HK-2 (cell line): ENCODE results near the gene ATP6V1E1.
"Not testable (repeated sequence)": the region's sequence is repeated elsewhere in the genome, so short reads cannot be mapped to it uniquely, and the experiment has no call there.

Experiments
- DNase-seq: peaks from one replicate; pipeline ENCODE4 v3.0.0-alpha.2; 2018; ENCODE audit not compliant: unreplicated experiment

Gene ATP6V1E1

GRCh38 chr22:17581056-17581455 is 47.5 kb downstream of the ATP6V1E1 start:
- no peak for DNase-seq

DNA sequence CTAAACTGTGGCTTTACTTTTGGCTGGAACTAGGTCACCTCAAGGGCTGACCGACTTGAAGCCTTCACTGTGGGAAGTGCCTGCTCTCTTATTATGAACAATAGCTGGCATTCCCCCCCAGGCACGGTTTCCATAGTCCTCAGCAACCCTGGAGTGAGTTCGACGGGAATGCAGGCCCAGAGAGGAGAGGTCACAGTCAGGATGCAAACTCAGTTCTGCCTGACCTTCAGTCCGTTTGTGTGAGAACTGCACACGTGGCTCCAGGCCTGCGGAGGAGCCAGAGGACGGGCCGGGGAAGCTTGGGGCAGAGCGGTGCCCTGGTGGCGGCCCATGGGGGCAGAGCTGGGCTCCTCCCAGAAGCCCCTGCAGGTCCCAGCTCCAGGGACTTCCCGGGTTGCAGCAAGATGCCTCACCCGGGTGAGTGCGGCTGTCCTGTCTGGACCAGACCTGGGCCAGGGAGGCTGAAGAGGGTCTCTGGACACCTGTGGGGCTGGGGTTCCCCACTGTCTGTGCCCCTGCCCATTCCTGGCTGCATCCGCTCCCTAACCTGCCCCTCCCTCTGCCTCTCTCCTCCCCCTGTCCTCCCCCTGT is 48.0 kb downstream of the ATP6V1E1 start:
- DNase-seq: no peak

DNA sequence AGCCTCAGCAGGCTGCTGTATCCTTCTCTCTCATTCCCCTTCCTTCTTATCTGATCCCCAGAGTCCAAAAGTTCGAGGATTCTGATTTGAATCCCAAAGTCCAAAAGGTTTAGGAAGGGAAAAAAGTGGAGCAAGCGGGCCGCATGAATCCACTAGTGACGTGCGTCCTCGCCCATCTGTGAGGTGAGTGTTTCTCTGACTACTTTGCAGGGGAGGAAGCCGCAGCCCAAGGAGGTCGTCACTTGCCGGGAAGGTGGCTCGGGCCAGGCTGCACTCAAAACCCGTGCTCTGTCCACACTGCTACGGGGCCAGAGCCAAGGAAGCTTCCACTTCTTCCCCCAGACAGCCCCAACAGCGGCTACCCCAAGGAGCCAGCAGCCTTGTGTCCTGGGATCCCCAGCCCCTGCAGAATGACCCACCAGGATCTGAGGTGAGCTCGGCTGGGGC is 49.0 kb downstream of the ATP6V1E1 start:
- DNase-seq: no peak

- DNase-seq: no peak
Measured at GRCh38 chr22:17578136-17578754, 50.3 kb downstream of the ATP6V1E1 start.

- peak; percentile 71 for DNase-seq
Measured at GRCh38 chr22:17576470-17576869, 52.1 kb downstream of the ATP6V1E1 start.

GRCh38 chr22:17575681-17576080 is 52.9 kb downstream of the ATP6V1E1 start:
- no peak for DNase-seq

- no peak for DNase-seq
Measured at GRCh38 chr22:17575151-17575550, 53.4 kb downstream of the ATP6V1E1 start.

DNA sequence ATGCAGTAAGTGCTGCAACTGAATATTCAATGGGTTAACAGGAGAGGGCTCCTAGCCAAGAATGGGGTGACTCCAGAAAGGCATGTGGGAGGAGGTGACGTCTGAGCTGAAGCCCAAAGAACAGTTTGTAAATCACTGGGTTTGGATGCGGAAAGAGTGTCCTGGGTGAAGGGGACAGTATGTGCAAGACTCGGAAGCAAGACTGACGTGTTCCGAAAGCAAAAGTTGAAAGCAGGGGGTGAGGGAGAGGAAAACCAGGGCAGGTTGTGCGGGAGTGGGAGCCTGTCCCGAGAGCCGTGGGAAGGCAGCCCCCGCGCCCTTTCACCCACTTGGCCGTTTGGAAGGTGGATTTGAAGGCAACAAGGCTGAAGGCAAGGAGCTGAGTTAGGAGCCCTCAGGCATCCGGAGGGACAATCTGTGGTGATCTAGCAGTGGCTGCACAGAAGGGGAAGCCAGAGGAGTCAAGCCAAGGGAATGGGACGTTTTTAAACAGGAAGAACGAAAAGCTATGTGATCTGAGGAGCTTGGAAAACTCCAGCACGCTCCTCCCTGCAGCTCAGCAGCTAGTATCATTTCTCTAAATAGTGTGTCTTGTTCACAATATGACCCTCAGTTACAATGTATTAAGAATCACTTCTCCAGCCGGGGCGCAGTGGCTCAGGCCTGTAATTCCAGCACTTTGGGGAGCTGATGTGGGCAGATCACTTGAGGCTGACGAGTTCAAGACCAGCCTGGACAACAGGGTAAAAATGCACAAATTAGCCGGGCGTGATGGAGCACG is 57.5 kb downstream of the ATP6V1E1 start:
- DNase-seq: no peak

GRCh38 chr22:17569971-17570511 is 58.5 kb downstream of the ATP6V1E1 start:
- DNase-seq: peak; percentile 15

GRCh38 chr22:17566776-17567175 is 61.8 kb downstream of the ATP6V1E1 start:
- no peak for DNase-seq

GRCh38 chr22:17566016-17566687 is 62.4 kb downstream of the ATP6V1E1 start:
- DNase-seq: not testable (repeated sequence)

DNA sequence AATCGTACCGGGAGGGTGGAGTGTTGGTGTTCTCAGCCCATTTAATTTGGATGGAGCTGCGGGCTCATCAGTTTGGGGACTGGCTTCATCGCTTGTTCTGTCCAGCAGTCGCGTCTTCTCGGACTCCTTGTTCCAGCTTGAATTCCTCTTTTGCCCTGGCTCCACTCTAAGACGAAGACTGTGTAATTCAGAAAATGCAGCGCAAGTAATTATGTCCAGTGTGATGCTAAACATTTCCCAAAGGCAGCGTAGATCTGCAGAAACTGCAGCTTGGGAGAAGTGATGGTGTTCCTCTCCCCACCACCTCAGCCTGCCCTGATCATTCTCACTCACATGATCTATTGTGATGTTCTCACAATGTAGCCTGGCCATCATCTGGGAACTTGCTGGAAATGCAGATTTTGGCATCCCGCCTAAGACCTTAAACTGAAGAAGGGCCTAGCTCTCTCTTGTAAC is 64.6 kb downstream of the ATP6V1E1 start:
- DNase-seq: no peak

- peak; percentile 22 for DNase-seq
Measured at GRCh38 chr22:17562906-17563870, 65.4 kb downstream of the ATP6V1E1 start, which contains the start of gene SLC25A18. SLC25A18 (plus strand) TSS chr22:17563498; CDS start chr22:17579945, 16,447 bp downstream.

DNA sequence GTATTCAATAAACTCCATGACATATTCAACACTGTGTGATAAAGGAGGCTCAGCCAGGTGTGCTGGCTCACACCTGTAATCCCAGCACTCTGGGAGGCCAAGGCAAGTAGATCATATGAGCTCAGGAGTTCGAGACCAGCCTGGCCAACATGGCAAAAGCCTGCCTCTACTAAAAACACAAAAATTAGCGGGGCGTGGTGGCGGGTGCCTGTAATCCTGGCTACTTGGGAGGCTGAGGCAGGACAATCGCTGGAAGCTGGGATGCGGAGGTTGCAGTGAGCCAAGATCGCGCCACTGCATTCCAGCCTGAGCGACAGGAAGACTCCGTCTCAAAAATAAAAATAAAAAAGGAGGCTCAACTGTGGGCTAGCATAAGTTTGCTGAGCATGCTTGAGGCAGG is 69.4 kb downstream of the ATP6V1E1 start:
- no peak for DNase-seq

- no peak for DNase-seq
Measured at GRCh38 chr22:17554814-17555213, 73.7 kb downstream of the ATP6V1E1 start.

DNA sequence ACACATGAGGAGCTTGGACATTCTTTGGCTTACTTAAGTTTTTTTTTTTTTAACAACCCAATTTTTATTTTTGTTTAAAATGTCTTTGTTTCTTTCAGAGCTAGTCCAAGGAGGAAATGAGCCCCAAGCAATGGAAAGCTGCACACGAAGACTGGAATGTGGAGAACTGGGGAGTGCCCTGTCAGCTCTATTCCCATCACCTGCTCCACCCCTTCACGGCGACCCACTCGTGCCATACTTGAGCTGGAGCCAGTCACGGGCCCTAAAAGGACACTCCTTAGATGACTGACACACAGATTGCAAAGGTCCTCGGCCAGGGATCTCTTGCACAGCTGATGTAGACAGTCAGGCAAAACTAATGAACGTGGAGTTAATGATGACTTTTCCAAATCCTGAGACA is 75.8 kb downstream of the ATP6V1E1 start:
- no peak for DNase-seq

DNA sequence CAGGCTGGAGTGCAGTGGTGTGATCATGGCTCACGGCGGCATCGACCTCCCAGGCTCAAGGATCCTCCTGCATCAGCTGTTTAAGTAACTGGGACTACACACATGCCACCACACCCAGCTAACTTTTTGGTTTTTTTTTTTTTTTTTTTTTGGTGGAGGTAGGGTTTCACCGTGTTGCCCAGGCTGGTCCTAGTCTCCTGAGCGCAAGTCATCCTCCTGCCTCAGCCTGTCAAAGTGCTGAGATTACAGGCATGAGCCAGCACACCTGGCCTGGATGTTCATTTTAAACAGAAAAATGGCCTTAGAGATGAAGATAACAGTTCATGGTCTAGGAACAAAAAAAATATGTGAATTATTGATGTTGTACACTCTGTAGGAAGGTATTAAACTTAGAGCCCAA is 78.9 kb downstream of the ATP6V1E1 start:
- no peak for DNase-seq

DNA sequence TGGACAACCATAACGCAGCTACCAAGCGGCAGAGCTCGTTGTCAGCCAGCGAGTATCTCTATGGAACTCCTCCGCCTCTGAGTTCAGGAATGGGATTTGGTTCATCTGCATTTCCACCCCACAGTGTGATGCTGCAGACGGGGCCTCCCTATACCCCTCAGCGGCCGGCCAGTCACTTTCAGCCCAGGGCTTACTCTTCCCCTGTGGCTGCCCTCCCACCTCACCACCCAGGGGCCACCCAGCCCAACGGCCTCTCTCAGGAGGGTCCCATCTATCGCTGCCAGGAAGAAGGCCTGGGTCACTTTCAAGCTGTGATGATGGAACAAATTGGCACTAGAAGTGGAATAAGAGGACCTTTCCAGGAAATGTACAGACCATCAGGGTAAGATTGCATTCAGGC is 79.4 kb downstream of the ATP6V1E1 start:
- no peak for DNase-seq

- DNase-seq: no peak
Measured at GRCh38 chr22:17548756-17549035, 79.9 kb downstream of the ATP6V1E1 start.

GRCh38 chr22:17548010-17548755 is 80.4 kb downstream of the ATP6V1E1 start:
- no peak for DNase-seq
